Adrenal gland (tissue), 12 donors: ENCODE data around the gene C1QTNF8. TPM values are rescaled to one million over a fixed set of nuclear protein-coding genes. Genes with fewer than 3 reads are reported as not detected.

ENCODE experiments used
- DNase-seq, 7 donors: peaks; one replicate each; pipeline ENCODE4 v3.0.0-alpha.2; 2019 to 2020
- H3K27ac ChIP-seq, 5 donors: fragments of 200-600 bp; sonication (generic) in 4 of 5; 1 replicate in 3 of 5; 2 replicates in 2 of 5; pipeline versions ENCODE4 v1.5.1 to v1.8.0; 2016 to 2020; ENCODE audit warnings: mild to moderate bottlenecking in 1 of 5
- H3K27me3 ChIP-seq: fragments of 200-600 bp; 2 replicates; pipeline ENCODE4 v1.8.0; 2021
- H3K36me3 ChIP-seq, 2 donors: fragments of 200-600 bp; replicated peaks in 1 of 2; 1 replicate in 1 of 2; 2 replicates in 1 of 2; pipeline versions ENCODE4 v1.5.1 to v1.8.0; 2018 to 2022
- H3K4me1 ChIP-seq, 2 donors: fragments of 200-600 bp; replicated peaks in 1 of 2; 1 replicate in 1 of 2; 2 replicates in 1 of 2; pipeline versions ENCODE4 v1.5.1 to v1.8.0; 2018 to 2021
- H3K4me3 ChIP-seq, 4 donors: fragments of 200-600 bp; sonication (generic) in 3 of 4; one replicate each; pipeline ENCODE4 v1.5.1; 2016 to 2018
- H3K9me3 ChIP-seq, 3 donors: fragments of 200-600 bp; sonication (generic) in 1 of 3; replicated peaks in 1 of 3; 1 replicate in 2 of 3; 2 replicates in 1 of 3; pipeline versions ENCODE4 v1.5.1 to v1.8.0; 2016 to 2021
- POLR2A ChIP-seq, 2 donors: fragments of 450-650 bp; IDR thresholded peaks; one replicate each; pipeline ENCODE4 v1.6.1; 2017; ENCODE audit warnings: antibody characterized with exemption in 2 of 2, mild to moderate bottlenecking in 2 of 2, moderate library complexity in 1 of 2
- WGBS, 4 donors: extraction: QIAGEN DNeasy Blood & Tissue Kit in 2 of 4; methylation state at CpG; one replicate each; pipeline versions ENCODE4 v1.1.5 to v1.1.7; 2013 to 2017; 5-methylcytosine and 5-hydroxymethylcytosine counted together
- intact Hi-C, 2 donors: fragments of 100-400 bp; cut with DNase I; formaldehyde crosslinking; loops; one replicate each; pipeline versions ENCODE4 v1.14.1 to v1.15.0; 2022 to 2023
- polyA plus RNA-seq, 3 donors: library from polyadenylated mRNA; stranded (reverse); fragments of 200-250 nt in 2 of 3; fragments of 350-450 nt in 1 of 3; fragmentation: Illumina TruSeq in 1 of 3; extraction: RNeasy Lipid Tissue Mini Kit (QIAGEN cat#74804) in 1 of 3; gene quantifications; one replicate each; pipeline ENCODE4 v1.2.3, GENCODE V29; 2013 to 2014
- total RNA-seq, 9 donors: library from RNA; depleted of rRNA in 4 of 9; stranded (reverse); fragments of >200 nt in 4 of 9; fragments of 120-200 nt in 1 of 9; fragmentation: NEBNext Ultra II Directional in 1 of 9; extraction: Animal tissue kit (Norgen Biotek cat#: 25700) in 1 of 9; gene quantifications; one replicate each; pipeline versions ENCODE4 v1.1.0 to v1.2.4, GENCODE V29; 2013 to 2023
- TF ChIP-seq, protein P1 (sequence below), 6 experiments: fragments of 450-650 bp in 4 of 6; fragments of 200-600 bp in 2 of 6; sonication (generic) in 1 of 6; IDR thresholded peaks; 1 replicate in 5 of 6; 2 replicates in 1 of 6; pipeline versions ENCODE4 v1.5.1 to v1.8.0; 2016 to 2021; ENCODE audit warnings: antibody characterized with exemption in 6 of 6, mild to moderate bottlenecking in 2 of 6, moderate library complexity in 1 of 6
- donor health status: healthy with polysubstance abuse.
- donor health status: Bipolar disorder and iron deficiency.
- donor health status: DM: yes; HTN: yes; CAD: no.
- donor health status: DM: no; HTN: no; CAD: no.
- donor health status: DM: no; HTN: no; CAD: no.
- donor health status: DM: yes; HTN: yes; CAD: no.

C1QTNF8 gene
- total and polyA plus RNA-seq, 12 donors = 0.14 to 0.64 (median 0.25) TPM; not detected in 8

DNA sequence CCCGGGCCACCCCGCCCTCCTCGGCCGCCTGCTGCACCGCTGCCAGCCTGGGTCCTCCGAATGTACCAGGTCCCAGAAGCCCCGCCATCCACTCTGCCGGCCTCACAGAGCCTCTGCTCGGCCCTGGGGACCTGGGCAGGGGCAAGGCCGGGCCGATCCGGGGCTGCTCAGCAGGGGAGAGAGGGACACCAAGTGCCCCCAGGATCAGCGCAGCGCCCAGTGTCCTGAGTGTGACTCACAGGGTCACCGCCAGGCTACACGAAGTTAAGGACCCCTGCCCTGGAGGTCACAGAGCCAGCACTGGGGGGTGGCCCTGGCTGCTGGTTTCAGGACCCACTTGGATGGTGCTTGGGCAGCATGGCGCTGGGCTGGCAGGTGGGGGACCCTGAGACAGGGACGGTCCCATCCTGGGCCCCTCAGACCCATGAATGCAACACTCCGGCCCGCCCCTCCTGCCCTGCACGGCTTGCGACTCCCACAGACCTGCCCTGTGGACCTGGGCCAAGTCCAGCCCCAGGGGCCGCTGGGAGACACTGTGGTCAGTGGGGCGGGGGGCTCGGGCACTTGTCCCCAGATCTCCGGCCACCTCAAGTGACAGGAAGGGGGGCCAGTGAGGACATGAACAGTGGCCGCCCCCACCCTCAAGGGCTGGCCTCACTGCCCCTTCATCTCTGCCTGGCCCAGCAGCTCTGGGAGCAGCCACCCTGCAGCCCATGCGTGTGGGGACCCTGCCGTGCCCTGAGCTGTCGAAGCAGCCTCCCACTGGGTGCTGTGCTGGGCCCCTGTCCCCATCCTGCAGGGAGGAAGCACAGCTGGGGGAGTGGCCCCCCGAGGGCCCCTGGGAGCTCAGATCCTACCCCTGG is 46.7 kb downstream of the C1QTNF8 start:
- WGBS, 4 donors = 80 to 94% (median 88%) methylated on average over 5 to 31 of the region's 31 CpGs
- Histone ChIP-seq H3K4me1 (no peaks in the 10 kb centered on the region), H3K36me3 (no peaks in the 10 kb centered on the region), H3K27ac (no peak overlapping the region), H3K4me3 (no peak overlapping the region), H3K9me3 (no peaks in the 10 kb centered on the region), H3K27me3 (peaks cover 28% of the 10 kb centered on the region)
- intact Hi-C loops = no loop called here
- DNase-seq = no peak
- no peak for TF ChIP-seq POLR2A (IDR thresholded peaks at IDR 0.05)
- TF ChIP-seq, protein P1, sequence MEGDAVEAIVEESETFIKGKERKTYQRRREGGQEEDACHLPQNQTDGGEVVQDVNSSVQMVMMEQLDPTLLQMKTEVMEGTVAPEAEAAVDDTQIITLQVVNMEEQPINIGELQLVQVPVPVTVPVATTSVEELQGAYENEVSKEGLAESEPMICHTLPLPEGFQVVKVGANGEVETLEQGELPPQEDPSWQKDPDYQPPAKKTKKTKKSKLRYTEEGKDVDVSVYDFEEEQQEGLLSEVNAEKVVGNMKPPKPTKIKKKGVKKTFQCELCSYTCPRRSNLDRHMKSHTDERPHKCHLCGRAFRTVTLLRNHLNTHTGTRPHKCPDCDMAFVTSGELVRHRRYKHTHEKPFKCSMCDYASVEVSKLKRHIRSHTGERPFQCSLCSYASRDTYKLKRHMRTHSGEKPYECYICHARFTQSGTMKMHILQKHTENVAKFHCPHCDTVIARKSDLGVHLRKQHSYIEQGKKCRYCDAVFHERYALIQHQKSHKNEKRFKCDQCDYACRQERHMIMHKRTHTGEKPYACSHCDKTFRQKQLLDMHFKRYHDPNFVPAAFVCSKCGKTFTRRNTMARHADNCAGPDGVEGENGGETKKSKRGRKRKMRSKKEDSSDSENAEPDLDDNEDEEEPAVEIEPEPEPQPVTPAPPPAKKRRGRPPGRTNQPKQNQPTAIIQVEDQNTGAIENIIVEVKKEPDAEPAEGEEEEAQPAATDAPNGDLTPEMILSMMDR (IDR thresholded peaks at IDR 0.05) = no peak

DNA sequence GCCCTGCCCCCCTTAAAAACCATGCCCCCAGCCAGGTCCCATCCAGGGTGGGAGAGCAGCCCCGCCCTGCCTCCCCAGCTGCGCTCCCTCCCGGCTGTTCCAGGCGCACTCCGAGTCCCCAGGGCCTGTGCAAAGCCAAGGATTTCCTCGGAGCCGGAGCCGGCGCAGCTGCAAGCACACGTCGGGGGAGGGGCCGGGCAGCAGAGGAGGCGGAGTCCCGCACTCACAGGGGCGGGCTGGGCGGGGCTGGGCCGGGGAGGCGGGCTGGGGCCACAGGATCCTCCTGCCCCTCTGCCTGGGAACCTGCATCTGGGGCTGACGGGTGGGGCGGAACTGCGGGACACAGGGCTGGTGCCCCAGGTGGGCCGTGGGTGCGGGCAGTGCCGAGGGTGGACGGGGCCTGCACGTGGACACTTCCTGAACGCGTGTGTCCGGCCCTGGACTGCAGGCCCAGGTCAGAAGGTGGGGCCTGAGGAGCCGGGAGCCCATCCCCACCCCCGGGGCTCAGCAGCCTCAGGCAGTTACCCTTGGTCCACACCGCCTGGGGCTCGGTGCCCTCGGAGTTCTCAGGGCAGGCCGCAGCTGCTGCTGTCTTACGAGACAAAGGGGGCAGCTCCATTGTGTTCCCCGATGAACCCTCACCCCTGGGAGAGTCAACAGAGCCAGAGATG is 47.5 kb downstream of the C1QTNF8 start:
- H3K27ac ChIP-seq = no peak overlapping the region
- DNase-seq = peak in 4 of 7 donors; percentile 26 to 41 (median 36)
- H3K4me1 ChIP-seq = no peaks in the 10 kb centered on the region
- no peak for TF ChIP-seq POLR2A (IDR thresholded peaks at IDR 0.05)
- TF ChIP-seq, protein P1 (IDR thresholded peaks at IDR 0.05) = no peak
- WGBS, 4 donors = 0 to 33% (median 14%) methylated on average over 2 to 37 of the region's 37 CpGs
- H3K27me3 ChIP-seq = peaks cover 35% of the 10 kb centered on the region
- H3K9me3 ChIP-seq = no peaks in the 10 kb centered on the region
- H3K4me3 ChIP-seq = no peak overlapping the region
- intact Hi-C loops = no loop called here
- no peaks in the 10 kb centered on the region for H3K36me3 ChIP-seq

DNA sequence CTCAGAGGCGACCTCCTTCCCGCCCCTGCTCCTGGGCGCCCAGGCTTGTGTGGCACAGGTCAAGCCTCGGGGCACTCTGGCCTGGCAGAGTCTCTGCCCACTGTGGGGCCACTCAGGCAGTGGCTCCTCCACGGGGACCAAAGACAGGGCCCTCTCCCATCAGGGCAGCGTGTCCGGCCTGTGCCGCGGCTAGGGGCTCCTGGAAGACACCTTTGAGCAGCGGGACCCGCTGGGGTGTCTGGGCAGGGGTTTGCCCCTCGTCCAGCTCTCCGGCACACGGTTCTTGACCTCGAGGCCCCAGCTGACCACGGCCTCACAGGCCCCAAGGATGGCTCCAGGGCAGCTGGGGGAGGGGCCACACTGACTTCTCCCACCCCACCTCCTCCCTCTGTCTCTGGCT is 48.2 kb downstream of the C1QTNF8 start:
- Histone ChIP-seq H3K27me3 (peaks cover 35% of the 10 kb centered on the region), H3K36me3 (no peaks in the 10 kb centered on the region), H3K4me3 (no peak overlapping the region), H3K9me3 (no peaks in the 10 kb centered on the region), H3K4me1 (no peaks in the 10 kb centered on the region), H3K27ac (no peak overlapping the region)
- no peak for DNase-seq
- intact Hi-C loops = no loop called here
- 73 to 100% (median 81%) methylated on average over 2 to 16 of the region's 16 CpGs for WGBS, 4 donors
- no peak for TF ChIP-seq POLR2A (IDR thresholded peaks at IDR 0.05)
- TF ChIP-seq, protein P1 (IDR thresholded peaks at IDR 0.05) = no peak

DNA sequence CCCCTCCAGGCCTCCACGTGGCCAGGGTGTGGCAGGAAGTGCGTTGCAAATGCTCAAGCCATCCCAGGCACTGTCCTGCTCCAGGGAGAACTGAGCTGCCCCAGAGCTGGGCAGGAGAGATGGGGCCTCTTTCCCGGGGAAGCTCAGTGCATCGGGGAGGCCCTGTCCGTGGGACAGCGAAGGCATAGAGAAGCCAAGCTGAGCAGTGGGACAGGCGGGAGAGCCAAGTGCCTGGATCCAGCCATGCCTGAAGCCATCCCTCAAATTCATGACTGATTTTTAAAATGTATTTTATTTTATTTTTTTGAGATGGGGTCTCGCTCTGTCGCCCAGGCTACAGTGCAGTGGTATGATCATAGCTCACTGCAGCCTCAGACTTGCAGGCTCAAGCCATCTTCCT is 48.9 kb downstream of the C1QTNF8 start:
- no peaks in the 10 kb centered on the region for H3K9me3 ChIP-seq
- H3K4me1 ChIP-seq = no peaks in the 10 kb centered on the region
- intact Hi-C loops = no loop called here
- 89 to 96% (median 92%) methylated on average over 6 to 9 of the region's 9 CpGs for WGBS, 4 donors
- no peak for TF ChIP-seq POLR2A (IDR thresholded peaks at IDR 0.05)
- TF ChIP-seq, protein P1 (IDR thresholded peaks at IDR 0.05) = no peak
- H3K4me3 ChIP-seq = no peak overlapping the region
- DNase-seq = no peak
- peaks cover 35% of the 10 kb centered on the region for H3K27me3 ChIP-seq
- no peak overlapping the region for H3K27ac ChIP-seq
- no peaks in the 10 kb centered on the region for H3K36me3 ChIP-seq
